MCF 10A (cell line): ENCODE data around the gene LSM12. TPM values are rescaled to one million over a fixed set of nuclear protein-coding genes. Genes with fewer than 3 reads are reported as not detected.

Experiments
- BruUV-seq: library from RNA; stranded (reverse); fragments of 400-500 nt; replicated peaks from 2 replicates; lab custom pipeline; 2021; lab: Mats Ljungman, UMichigan
- CTCF ChIA-PET: fragments of 300-600 bp; sonication (Branson Sonifier 250); formaldehyde crosslinking; extraction: SDS; loops from one replicate; lab custom pipeline; 2021; ENCODE audit warnings: antibody characterized with exemption, inconsistent platforms; lab: Yijun Ruan, JAX
- POLR2A ChIA-PET: fragments of 300-600, 350-650 bp; sonication (Branson Sonifier 250); formaldehyde crosslinking; extraction: SDS; loops from one replicate; lab custom pipeline; 2020; ENCODE audit warnings: antibody characterized with exemption, inconsistent platforms; lab: Yijun Ruan, JAX
- DNase-seq: peaks from one replicate; pipeline ENCODE4 v3.0.0-alpha.2; 2018; ENCODE audit not compliant: unreplicated experiment
- H3K27ac Mint-ChIP-seq: one replicate; pipeline ENCODE4 v1.8.0; 2022; ENCODE audit warnings: mild to moderate bottlenecking, low read depth, mixed read lengths; ENCODE audit not compliant: unreplicated experiment
- H3K27me3 Mint-ChIP-seq: one replicate; pipeline ENCODE4 v1.8.0; 2022; ENCODE audit warnings: mixed read lengths; ENCODE audit not compliant: insufficient read depth, unreplicated experiment
- H3K36me3 Mint-ChIP-seq: one replicate; pipeline ENCODE4 v1.8.0; 2022; ENCODE audit warnings: mild to moderate bottlenecking, moderate library complexity, mixed read lengths; ENCODE audit not compliant: insufficient read depth, unreplicated experiment
- H3K4me1 Mint-ChIP-seq: one replicate; pipeline ENCODE4 v1.8.0; 2022; ENCODE audit warnings: mixed read lengths; ENCODE audit not compliant: insufficient read depth, unreplicated experiment
- H3K4me3 Mint-ChIP-seq: one replicate; pipeline ENCODE4 v1.8.0; 2022; ENCODE audit warnings: mild to moderate bottlenecking, moderate library complexity, mixed read lengths; ENCODE audit not compliant: unreplicated experiment
- H3K9me3 Mint-ChIP-seq: one replicate; pipeline ENCODE4 v1.8.0; 2022; ENCODE audit warnings: mixed read lengths; ENCODE audit not compliant: unreplicated experiment
- CTCF ChIP-seq: fragments of 200-600 bp; IDR thresholded peaks from one replicate; pipeline ENCODE4 v1.8.0; 2022; ENCODE audit warnings: antibody characterized with exemption, mild to moderate bottlenecking; ENCODE audit not compliant: unreplicated experiment
- intact Hi-C: fragments of 100-400 bp; cut with micrococcal nuclease; formaldehyde crosslinking; loops from 2 replicates; pipeline ENCODE4 v1.14.1; 2022
- total RNA-seq: library from RNA; stranded (reverse); gene quantifications from 2 replicates; pipeline ENCODE4 v1.2.3, GENCODE V29; 2022

Gene LSM12
- total RNA-seq, 1 experiment from 2014 or later: 101 TPM

- TF ChIP-seq CTCF: no peak
- intact Hi-C loops: no loop called here
- H3K4me1 Mint-ChIP-seq: peaks cover 19% of the 10 kb centered on the region
- no peaks in the 10 kb centered on the region for H3K27me3 Mint-ChIP-seq
- H3K36me3 Mint-ChIP-seq: peaks cover 26% of the 10 kb centered on the region
- H3K9me3 Mint-ChIP-seq: no peaks in the 10 kb centered on the region
- no peak for DNase-seq
- POLR2A ChIA-PET: no interaction called here
- no TSS peak for BruUV-seq
- H3K4me3 Mint-ChIP-seq: no peak overlapping the region
- CTCF ChIA-PET: no interaction called here
- no peak overlapping the region for H3K27ac Mint-ChIP-seq
These were observed 24.9 kb upstream of the LSM12 start for GRCh38 chr17:44091200-44091997.

GRCh38 chr17:44088254-44088653 is 21.8 kb upstream of the LSM12 start:
- no peak for DNase-seq
- Mint-ChIP-seq H3K4me1 (peaks cover 13% of the 10 kb centered on the region), H3K36me3 (peaks cover 33% of the 10 kb centered on the region), H3K4me3 (no peak overlapping the region), H3K27ac (peak overlapping the region; percentile 52), H3K9me3 (no peaks in the 10 kb centered on the region), H3K27me3 (no peaks in the 10 kb centered on the region)
- CTCF ChIA-PET: interaction anchor here (0.9 to 1.0 kb wide), 2 partner anchors 9 to 27 kb away, joined by 4 read pairs; no protein-coding TSS in a partner anchor
- no TSS peak for BruUV-seq
- intact Hi-C loops: loop anchor here (5.0 kb wide), 1 partner anchor 34 kb away; the partner anchor contains the start of gene HDAC5
- POLR2A ChIA-PET: interaction anchor here (2.4 to 3.7 kb wide), 2 partner anchors 17 to 35 kb away, joined by 12 to 16 read pairs; partner anchors contain the start of genes G6PC3 and HDAC5
- TF ChIP-seq CTCF: no peak

DNA sequence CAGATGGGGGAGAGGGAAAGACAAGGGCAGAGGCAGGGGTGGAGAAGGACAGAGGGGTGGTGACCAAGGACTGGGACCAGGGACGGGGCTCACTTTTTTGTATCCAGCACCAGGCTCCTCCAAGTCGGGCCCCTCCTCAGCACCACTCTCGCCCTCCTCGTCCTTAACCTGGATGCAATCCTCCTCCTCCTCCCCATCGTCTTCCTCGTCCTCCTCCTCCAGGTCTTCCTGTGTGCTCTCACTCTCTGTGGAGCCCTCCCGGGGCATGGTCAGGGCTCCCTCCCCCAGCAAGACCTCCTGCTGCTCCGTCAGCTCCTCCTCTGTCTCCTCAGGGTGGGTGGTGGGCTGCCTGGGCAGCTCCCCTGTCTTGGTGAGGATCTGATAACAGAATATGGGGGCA is 20.8 kb upstream of the LSM12 start:
- H3K27me3 Mint-ChIP-seq: no peaks in the 10 kb centered on the region
- ChIA-PET CTCF (interaction anchor here (0.6 to 1.0 kb wide), 4 partner anchors 9 to 572 kb away, joined by 3 to 6 read pairs (median 4); no protein-coding TSS in a partner anchor), POLR2A (interaction anchor here (0.6 to 3.7 kb wide), 6 partner anchors 9 to 85 kb away, joined by 3 to 16 read pairs (median 3); partner anchors contain the start of genes G6PC3 and HDAC5)
- H3K9me3 Mint-ChIP-seq: no peaks in the 10 kb centered on the region
- DNase-seq: no peak
- no TSS peak for BruUV-seq
- peaks cover 34% of the 10 kb centered on the region for H3K36me3 Mint-ChIP-seq
- H3K4me3 Mint-ChIP-seq: peak overlapping the region; percentile 40
- intact Hi-C loops: loop anchor here (5.0 kb wide), 1 partner anchor 35 kb away; the partner anchor contains the start of gene HDAC5
- peak overlapping the region; percentile 52 for H3K27ac Mint-ChIP-seq
- peaks cover 18% of the 10 kb centered on the region for H3K4me1 Mint-ChIP-seq
- no peak for TF ChIP-seq CTCF
